Lower leg skin (tissue), 3 donors: Measurements from ENCODE around the gene PTPN2.

ENCODE experiments used
- CTCF ChIP-seq, 3 donors: fragments of 450-650 bp; IDR thresholded peaks; one replicate each; pipeline ENCODE4 v1.5.1; 2016; ENCODE audit warnings: antibody characterized with exemption in 3 of 3, mild to moderate bottlenecking in 3 of 3, moderate library complexity in 2 of 3
- POLR2A ChIP-seq, 2 donors: fragments of 450-650 bp; IDR thresholded peaks; one replicate each; pipeline ENCODE4 v1.6.1; 2016 to 2017; ENCODE audit warnings: antibody characterized with exemption in 2 of 2, mild to moderate bottlenecking in 1 of 2, moderate library complexity in 1 of 2

GRCh38 chr18:12839526-12840196, 44.4 kb downstream of the PTPN2 start:
- no peak for TF ChIP-seq CTCF (IDR thresholded peaks at IDR 0.05)
- TF ChIP-seq POLR2A (IDR thresholded peaks at IDR 0.05), result no peak
